ENCODE data around the gene PRPS2. TPM values are rescaled to one million over a fixed set of nuclear protein-coding genes. Genes with fewer than 3 reads are reported as not detected.

PRPS2 gene
- total RNA-seq, 1 experiment from 2014 or later = 38.4 TPM

GRCh38 chrX:12753366-12753765 is 37.8 kb upstream of the PRPS2 start:
- H3K9me3 Mint-ChIP-seq = no peaks in the 10 kb centered on the region
- no peaks in the 10 kb centered on the region for H3K36me3 Mint-ChIP-seq
- H3K27ac Mint-ChIP-seq = no peak overlapping the region
- no peak overlapping the region for H3K4me3 Mint-ChIP-seq
- DNase-seq (ENCODE audit: low spot score) (no peak), ATAC-seq (no peak)
- TF ChIP-seq ZBTB43 (CRISPR knock-in tag; IDR thresholded peaks at IDR 0.05) (no peak), NFYB (CRISPR knock-in tag; conservative IDR thresholded peaks at IDR 0.05; ENCODE audit: low read depth) (no peak), GABPB1 (CRISPR knock-in tag; IDR thresholded peaks at IDR 0.05) (no peak), ZNF317 (CRISPR knock-in tag; IDR thresholded peaks at IDR 0.05; ENCODE audit: borderline replicate concordance, low read depth) (no peak), MLX (CRISPR knock-in tag; IDR thresholded peaks at IDR 0.05) (no peak)
- H3K27me3 Mint-ChIP-seq (ENCODE audit: low read depth) = no peaks in the 10 kb centered on the region; the same call in 1 of the 2 replicates
- ChIA-PET POLR2A (no interaction called here), CTCF (interaction anchor here (2.2 kb wide), 1 partner anchor 18 kb away, joined by 12 read pairs; no protein-coding TSS in a partner anchor)
- peaks cover 5% of the 10 kb centered on the region for H3K4me1 Mint-ChIP-seq

GRCh38 chrX:12758291-12758690 is 32.9 kb upstream of the PRPS2 start:
- H3K9me3 Mint-ChIP-seq = no peaks in the 10 kb centered on the region
- no peak overlapping the region for H3K27ac Mint-ChIP-seq
- H3K4me1 Mint-ChIP-seq = no peaks in the 10 kb centered on the region
- no peak for TF ChIP-seq EMX1 (CRISPR knock-in tag; IDR thresholded peaks at IDR 0.05)
- TF ChIP-seq ZNF396 (CRISPR knock-in tag; IDR thresholded peaks at IDR 0.05; ENCODE audit: borderline replicate concordance) = no peak
- no peak for TF ChIP-seq E2F4 (CRISPR knock-in tag; IDR thresholded peaks at IDR 0.05; ENCODE audit: borderline replicate concordance, low read depth)
- TF ChIP-seq MAX (CRISPR knock-in tag; IDR thresholded peaks at IDR 0.05) = no peak
- TF ChIP-seq NFYB (CRISPR knock-in tag; conservative IDR thresholded peaks at IDR 0.05; ENCODE audit: low read depth) = no peak
- TF ChIP-seq ZNF512 (CRISPR knock-in tag; IDR thresholded peaks at IDR 0.05; ENCODE audit: borderline replicate concordance) = no peak
- no peak for TF ChIP-seq RORB (CRISPR knock-in tag; IDR thresholded peaks at IDR 0.05)
- TF ChIP-seq ZBTB43 (CRISPR knock-in tag; IDR thresholded peaks at IDR 0.05) = no peak
- no peak for TF ChIP-seq ZNF138 (CRISPR knock-in tag; conservative IDR thresholded peaks at IDR 0.05)
- no peaks in the 10 kb centered on the region for H3K36me3 Mint-ChIP-seq
- H3K27me3 Mint-ChIP-seq (ENCODE audit: low read depth) = no peaks in the 10 kb centered on the region; the same call in 1 of the 2 replicates
- no peak for ATAC-seq
- ChIA-PET CTCF (no interaction called here), POLR2A (no interaction called here)
- no peak overlapping the region for H3K4me3 Mint-ChIP-seq
- DNase-seq (ENCODE audit: low spot score) = no peak

GRCh38 chrX:12767856-12768255 is 23.4 kb upstream of the PRPS2 start:
- ChIA-PET POLR2A (no interaction called here), CTCF (no interaction called here)
- no peak overlapping the region for H3K27ac Mint-ChIP-seq
- H3K4me3 Mint-ChIP-seq = no peak overlapping the region
- H3K9me3 Mint-ChIP-seq = peaks cover 9% of the 10 kb centered on the region
- ATAC-seq = no peak
- peaks cover 8% of the 10 kb centered on the region for H3K27me3 Mint-ChIP-seq (ENCODE audit: low read depth)
- H3K4me1 Mint-ChIP-seq = no peaks in the 10 kb centered on the region
- no peaks in the 10 kb centered on the region for H3K36me3 Mint-ChIP-seq
- no peak for DNase-seq (ENCODE audit: low spot score)
- TF ChIP-seq ZNF416 (CRISPR knock-in tag; IDR thresholded peaks at IDR 0.05) (no peak), TCF7 (CRISPR knock-in tag; IDR thresholded peaks at IDR 0.05; ENCODE audit: low read depth) (no peak), SOX15 (CRISPR knock-in tag; IDR thresholded peaks at IDR 0.05) (no peak), ZMAT4 (CRISPR knock-in tag; IDR thresholded peaks at IDR 0.05) (no peak), E2F4 (CRISPR knock-in tag; IDR thresholded peaks at IDR 0.05; ENCODE audit: borderline replicate concordance, low read depth) (no peak), ZSCAN18 (CRISPR knock-in tag; IDR thresholded peaks at IDR 0.05) (no peak), ATF1 (CRISPR knock-in tag; IDR thresholded peaks at IDR 0.05) (no peak), MLX (CRISPR knock-in tag; IDR thresholded peaks at IDR 0.05) (no peak), FOXP4 (CRISPR knock-in tag; IDR thresholded peaks at IDR 0.05) (no peak)

Data from WTC11 (cell line).